H9 (cell line): ENCODE results near the gene DSCAM. TPM values are rescaled to one million over a fixed set of nuclear protein-coding genes. Genes with fewer than 3 reads are reported as not detected.

Experiments used
- DNase-seq: peaks from one replicate; pipeline ENCODE4 v3.0.0-alpha.2; 2017
- H2AFZ ChIP-seq: one replicate; pipeline ENCODE4 v1.6.1; 2013; ENCODE audit warnings: mild to moderate bottlenecking, low read length, control low read depth, moderate library complexity
- H2AK5ac ChIP-seq: 2 replicates; pipeline ENCODE4 v1.6.1; 2013; ENCODE audit warnings: low read length, control low read depth, mixed read lengths; ENCODE audit not compliant: insufficient read length
- H2BK120ac ChIP-seq: one replicate; pipeline ENCODE4 v1.6.1; 2013; ENCODE audit warnings: low read depth, mild to moderate bottlenecking, low read length, control low read depth, inconsistent platforms; ENCODE audit not compliant: poor library complexity, severe bottlenecking
- H2BK12ac ChIP-seq: 2 replicates; pipeline ENCODE4 v1.6.1; 2013; ENCODE audit warnings: low read length, control low read depth, mixed read lengths, low read depth; ENCODE audit not compliant: insufficient read length
- H2BK15ac ChIP-seq: 2 replicates; pipeline ENCODE4 v1.6.1; 2013; ENCODE audit warnings: low read depth, low read length, control low read depth
- H2BK20ac ChIP-seq: one replicate; pipeline ENCODE4 v1.6.1; 2013; ENCODE audit warnings: low read depth, mild to moderate bottlenecking, low read length, control low read depth, inconsistent platforms; ENCODE audit not compliant: poor library complexity, severe bottlenecking
- H2BK5ac ChIP-seq: 2 replicates; pipeline ENCODE4 v1.6.1; 2013; ENCODE audit warnings: low read length, control low read depth, mixed read lengths; ENCODE audit not compliant: insufficient read length
- H3K14ac ChIP-seq: 2 replicates; pipeline ENCODE4 v1.6.1; 2013; ENCODE audit warnings: low read length, control low read depth; ENCODE audit not compliant: insufficient read depth
- H3K18ac ChIP-seq: 2 replicates; pipeline ENCODE4 v1.6.1; 2013; ENCODE audit warnings: low read depth, mild to moderate bottlenecking, mixed read lengths, low read length, control low read depth; ENCODE audit not compliant: insufficient read length
- H3K23ac ChIP-seq: 2 replicates; pipeline ENCODE4 v1.6.1; 2013; ENCODE audit warnings: low read length, control low read depth, mixed read lengths, low read depth; ENCODE audit not compliant: insufficient read length
- H3K23me2 ChIP-seq: 2 replicates; pipeline ENCODE4 v1.6.1; 2013; ENCODE audit warnings: low read depth, mild to moderate bottlenecking, mixed read lengths, low read length, control low read depth; ENCODE audit not compliant: insufficient read length, poor library complexity, severe bottlenecking
- H3K27ac ChIP-seq: 2 replicates; pipeline ENCODE4 v1.5.1; 2013; ENCODE audit warnings: low read length, control low read depth, mixed read lengths, low read depth; ENCODE audit not compliant: insufficient read length
- H3K27me3 ChIP-seq: 2 replicates; pipeline ENCODE4 v1.6.1; 2013; ENCODE audit warnings: low read length, control low read depth, inconsistent platforms; ENCODE audit not compliant: insufficient read depth
- H3K4ac ChIP-seq: 2 replicates; pipeline ENCODE4 v1.6.1; 2013; ENCODE audit warnings: low read depth, mild to moderate bottlenecking, control low read depth, inconsistent platforms, low read length, moderate library complexity
- H3K4me1 ChIP-seq: 2 replicates; pipeline ENCODE4 v1.6.1; 2013; ENCODE audit warnings: low read length, control low read depth, inconsistent platforms; ENCODE audit not compliant: insufficient read depth
- H3K4me2 ChIP-seq: 2 replicates; pipeline ENCODE4 v1.6.1; 2013; ENCODE audit warnings: low read length, control low read depth, mixed read lengths; ENCODE audit not compliant: insufficient read length, insufficient read depth
- H3K56ac ChIP-seq: 2 replicates; pipeline ENCODE4 v1.6.1; 2013; ENCODE audit warnings: low read depth, mild to moderate bottlenecking, mixed read lengths, low read length, control low read depth; ENCODE audit not compliant: insufficient read length
- H3K79me1 ChIP-seq: 2 replicates; pipeline ENCODE4 v1.6.1; 2013; ENCODE audit warnings: low read depth, mild to moderate bottlenecking, moderate library complexity, low read length, control low read depth, inconsistent platforms; ENCODE audit not compliant: insufficient read depth, poor library complexity, severe bottlenecking
- H3K79me2 ChIP-seq: 2 replicates; pipeline ENCODE4 v1.6.1; 2013; ENCODE audit warnings: low read length, control low read depth, inconsistent platforms; ENCODE audit not compliant: insufficient read depth
- H3K9ac ChIP-seq: 2 replicates; pipeline ENCODE4 v1.6.1; 2013; ENCODE audit warnings: low read length, control low read depth, mixed read lengths; ENCODE audit not compliant: insufficient read length; ENCODE audit errors: extremely low read depth
- H3K9me3 ChIP-seq: one replicate; pipeline ENCODE4 v1.6.1; 2013; ENCODE audit warnings: low read depth, low read length, inconsistent platforms; ENCODE audit not compliant: control insufficient read depth
- H3T11ph ChIP-seq: one replicate; pipeline ENCODE4 v1.6.1; 2013; ENCODE audit warnings: mild to moderate bottlenecking, low read length, control low read depth, inconsistent platforms
- H4K20me1 ChIP-seq: one replicate; pipeline ENCODE4 v1.6.1; 2013; ENCODE audit not compliant: control insufficient read depth, insufficient read length, insufficient read depth
- H4K5ac ChIP-seq: 2 replicates; pipeline ENCODE4 v1.6.1; 2013; ENCODE audit warnings: low read depth, mild to moderate bottlenecking, mixed read lengths, low read length, control low read depth; ENCODE audit not compliant: insufficient read length
- H4K8ac ChIP-seq: replicated peaks from 2 replicates; pipeline ENCODE4 v1.6.1; 2013; ENCODE audit warnings: low read length, control low read depth, mixed read lengths, low read depth; ENCODE audit not compliant: insufficient read length
- H4K91ac ChIP-seq: 2 replicates; pipeline ENCODE4 v1.6.1; 2013; ENCODE audit warnings: low read depth, mild to moderate bottlenecking, moderate library complexity, mixed read lengths, low read length, control low read depth; ENCODE audit not compliant: insufficient read length
- H3K27ac Mint-ChIP-seq, 3 experiments: 2 replicates in 2 of 3; 3 replicates in 1 of 3; pipeline ENCODE4 v1.8.0; 2020 to 2021; ENCODE audit warnings: mixed read lengths in 3 of 3, mild to moderate bottlenecking in 1 of 3, moderate library complexity in 1 of 3
- H3K27me3 Mint-ChIP-seq: 2 replicates; pipeline ENCODE4 v1.8.0; 2021; ENCODE audit warnings: low read depth, mild to moderate bottlenecking, moderate library complexity, mixed read lengths
- H3K36me3 Mint-ChIP-seq, 3 experiments: 2 replicates in 2 of 3; 3 replicates in 1 of 3; pipeline ENCODE4 v1.8.0; 2020 to 2021; ENCODE audit warnings: low read depth in 3 of 3, mixed read lengths in 3 of 3; ENCODE audit not compliant: insufficient read depth in 1 of 3
- H3K4me1 Mint-ChIP-seq, 2 experiments: 2 replicates each; pipeline ENCODE4 v1.8.0; 2020; ENCODE audit warnings: mixed read lengths in 2 of 2
- H3K4me3 Mint-ChIP-seq, 2 experiments: 2 replicates in 1 of 2; 3 replicates in 1 of 2; pipeline ENCODE4 v1.8.0; 2020 to 2021; ENCODE audit warnings: mild to moderate bottlenecking in 2 of 2, mixed read lengths in 2 of 2, moderate library complexity in 1 of 2
- H3K9me3 Mint-ChIP-seq, 2 experiments: 2 replicates in 1 of 2; 3 replicates in 1 of 2; pipeline ENCODE4 v1.8.0; 2020; ENCODE audit warnings: mild to moderate bottlenecking in 2 of 2, mixed read lengths in 2 of 2, moderate library complexity in 1 of 2
- WGBS: extraction: QIAGEN DNeasy Blood & Tissue Kit; methylation state at CpG from one replicate; pipeline ENCODE4 v1.1.7; 2013; ENCODE audit warnings: missing lambda C conversion rate, low lambda C conversion rate, mixed read lengths; ENCODE audit not compliant: insufficient read length; ENCODE audit errors: extremely low coverage; 5-methylcytosine and 5-hydroxymethylcytosine counted together
- total RNA-seq: library from RNA; stranded (reverse); gene quantifications from 2 replicates; pipeline ENCODE4 v1.2.1, GENCODE V29; 2021
- TF ChIP-seq, protein P1 (sequence below): fragments of 200-600 bp; sonication (generic); conservative IDR thresholded peaks from 3 replicates; pipeline ENCODE4 v1.8.0; 2021; ENCODE audit warnings: antibody characterized with exemption, mild to moderate bottlenecking

Gene DSCAM
- total RNA-seq, 1 experiment from 2014 or later = 0.17 TPM

DNA sequence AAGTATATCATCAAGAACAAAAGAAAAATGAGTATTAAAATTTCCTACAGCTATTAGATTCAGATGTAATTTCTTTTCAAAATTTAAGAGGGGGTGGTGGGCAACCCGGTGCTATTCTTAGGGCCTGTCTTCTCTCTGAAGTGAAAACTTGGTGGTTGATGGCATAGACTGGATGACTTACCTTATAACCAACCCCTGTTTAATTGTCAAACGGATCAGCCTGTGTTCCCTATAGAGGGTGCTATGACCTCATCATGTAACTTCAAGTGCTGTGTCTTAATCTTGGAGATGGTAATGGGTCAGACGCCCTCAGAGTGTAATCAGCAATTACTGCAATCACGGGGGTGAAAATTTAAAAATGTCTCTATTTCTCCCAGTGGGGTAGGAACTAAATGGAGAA lies 803.5 kb downstream of the DSCAM start:
- no peak overlapping the region for H3K4ac ChIP-seq
- no peak overlapping the region for H2BK20ac ChIP-seq
- H3K14ac ChIP-seq = no peak overlapping the region
- no peak overlapping the region for H2AK5ac ChIP-seq
- H2BK5ac ChIP-seq = no peak overlapping the region
- no peak overlapping the region for H3K18ac ChIP-seq
- DNase-seq = no peak
- H3T11ph ChIP-seq = no peak overlapping the region
- H2BK120ac ChIP-seq = no peak overlapping the region
- Mint-ChIP-seq H3K9me3 (no peaks in the 10 kb centered on the region), H3K4me1 (peaks cover 6% of the 10 kb centered on the region in 2 experiments; a peak in 3 of 4 replicates), H3K27me3 (no peaks in the 10 kb centered on the region), H3K4me3 (no peak overlapping the region), H3K36me3 (no peaks in the 10 kb centered on the region), H3K27ac (no peak overlapping the region)
- H2AFZ ChIP-seq = no peak overlapping the region
- no peaks in the 10 kb centered on the region for H4K20me1 ChIP-seq
- H3K9ac ChIP-seq = no peak overlapping the region
- no peak overlapping the region for H4K91ac ChIP-seq
- H3K79me1 ChIP-seq = no peaks in the 10 kb centered on the region
- H3K23ac ChIP-seq = no peak overlapping the region
- no peaks in the 10 kb centered on the region for H3K9me3 ChIP-seq
- TF ChIP-seq, protein P1, sequence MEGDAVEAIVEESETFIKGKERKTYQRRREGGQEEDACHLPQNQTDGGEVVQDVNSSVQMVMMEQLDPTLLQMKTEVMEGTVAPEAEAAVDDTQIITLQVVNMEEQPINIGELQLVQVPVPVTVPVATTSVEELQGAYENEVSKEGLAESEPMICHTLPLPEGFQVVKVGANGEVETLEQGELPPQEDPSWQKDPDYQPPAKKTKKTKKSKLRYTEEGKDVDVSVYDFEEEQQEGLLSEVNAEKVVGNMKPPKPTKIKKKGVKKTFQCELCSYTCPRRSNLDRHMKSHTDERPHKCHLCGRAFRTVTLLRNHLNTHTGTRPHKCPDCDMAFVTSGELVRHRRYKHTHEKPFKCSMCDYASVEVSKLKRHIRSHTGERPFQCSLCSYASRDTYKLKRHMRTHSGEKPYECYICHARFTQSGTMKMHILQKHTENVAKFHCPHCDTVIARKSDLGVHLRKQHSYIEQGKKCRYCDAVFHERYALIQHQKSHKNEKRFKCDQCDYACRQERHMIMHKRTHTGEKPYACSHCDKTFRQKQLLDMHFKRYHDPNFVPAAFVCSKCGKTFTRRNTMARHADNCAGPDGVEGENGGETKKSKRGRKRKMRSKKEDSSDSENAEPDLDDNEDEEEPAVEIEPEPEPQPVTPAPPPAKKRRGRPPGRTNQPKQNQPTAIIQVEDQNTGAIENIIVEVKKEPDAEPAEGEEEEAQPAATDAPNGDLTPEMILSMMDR = no peak
- H2BK15ac ChIP-seq = no peak overlapping the region
- no peaks in the 10 kb centered on the region for H3K79me2 ChIP-seq
- H3K4me1 ChIP-seq = no peaks in the 10 kb centered on the region
- no peak overlapping the region for H3K4me2 ChIP-seq
- no peak overlapping the region for H3K56ac ChIP-seq
- H2BK12ac ChIP-seq = no peak overlapping the region
- no peak overlapping the region for H3K27ac ChIP-seq
- no peak overlapping the region for H4K8ac ChIP-seq
- H4K5ac ChIP-seq = no peak overlapping the region
- H3K23me2 ChIP-seq = no peaks in the 10 kb centered on the region
- no CpG with 5 or more reads among the region's 4 CpGs for WGBS
- H3K27me3 ChIP-seq = no peaks in the 10 kb centered on the region
